ENCODE data around the gene GPRC5A.

- TF ChIP-seq, protein P1, sequence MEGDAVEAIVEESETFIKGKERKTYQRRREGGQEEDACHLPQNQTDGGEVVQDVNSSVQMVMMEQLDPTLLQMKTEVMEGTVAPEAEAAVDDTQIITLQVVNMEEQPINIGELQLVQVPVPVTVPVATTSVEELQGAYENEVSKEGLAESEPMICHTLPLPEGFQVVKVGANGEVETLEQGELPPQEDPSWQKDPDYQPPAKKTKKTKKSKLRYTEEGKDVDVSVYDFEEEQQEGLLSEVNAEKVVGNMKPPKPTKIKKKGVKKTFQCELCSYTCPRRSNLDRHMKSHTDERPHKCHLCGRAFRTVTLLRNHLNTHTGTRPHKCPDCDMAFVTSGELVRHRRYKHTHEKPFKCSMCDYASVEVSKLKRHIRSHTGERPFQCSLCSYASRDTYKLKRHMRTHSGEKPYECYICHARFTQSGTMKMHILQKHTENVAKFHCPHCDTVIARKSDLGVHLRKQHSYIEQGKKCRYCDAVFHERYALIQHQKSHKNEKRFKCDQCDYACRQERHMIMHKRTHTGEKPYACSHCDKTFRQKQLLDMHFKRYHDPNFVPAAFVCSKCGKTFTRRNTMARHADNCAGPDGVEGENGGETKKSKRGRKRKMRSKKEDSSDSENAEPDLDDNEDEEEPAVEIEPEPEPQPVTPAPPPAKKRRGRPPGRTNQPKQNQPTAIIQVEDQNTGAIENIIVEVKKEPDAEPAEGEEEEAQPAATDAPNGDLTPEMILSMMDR (IDR thresholded peaks at IDR 0.05; ENCODE audit: insufficient read depth, low read length), result no peak
- TF ChIP-seq GABPA (IDR thresholded peaks at IDR 0.05; ENCODE audit: low read depth), result no peak
- TF ChIP-seq POLR2AphosphoS5 (IDR thresholded peaks at IDR 0.05; ENCODE audit: low read depth), result no peak
- TF ChIP-seq SPI1 (IDR thresholded peaks at IDR 0.05; ENCODE audit: borderline replicate concordance, low read depth), result no peak
- no peak for TF ChIP-seq REST (IDR thresholded peaks at IDR 0.05; ENCODE audit: insufficient replicate concordance, low read depth)
These were observed 17.3 kb upstream of the GPRC5A start for GRCh38 chr12:12874029-12874428.

All from HL-60 (cell line).